ENCODE results near the gene SLC9A7.

GRCh38 chrX:46611658-46612362, 147.1 kb downstream of the SLC9A7 start:
- no peak for TF ChIP-seq ZNF513 (tag by site-specific recombination; IDR thresholded peaks at IDR 0.05)
- TF ChIP-seq ZSCAN23 (tag by site-specific recombination; IDR thresholded peaks at IDR 0.05), result no peak
- TF ChIP-seq ZBTB6 (tag by site-specific recombination; IDR thresholded peaks at IDR 0.05), result no peak
- TF ChIP-seq KLF10 (tag by site-specific recombination; IDR thresholded peaks at IDR 0.05), result no peak
- TF ChIP-seq SALL2 (tag by site-specific recombination; IDR thresholded peaks at IDR 0.05; ENCODE audit: borderline replicate concordance), result no peak
- no peak for TF ChIP-seq CTCF (tag by site-specific recombination; IDR thresholded peaks at IDR 0.05)
- no peak for TF ChIP-seq ZNF488 (tag by site-specific recombination; IDR thresholded peaks at IDR 0.05)
- no peak for TF ChIP-seq ZNF521 (tag by site-specific recombination; IDR thresholded peaks at IDR 0.05)
- TF ChIP-seq ZNF514 (tag by site-specific recombination; IDR thresholded peaks at IDR 0.05), result no peak
- no peak for TF ChIP-seq ZNF639 (tag by site-specific recombination; IDR thresholded peaks at IDR 0.05)
- TF ChIP-seq ZNF785 (tag by site-specific recombination; IDR thresholded peaks at IDR 0.05), result no peak
- TF ChIP-seq BCL6B (tag by site-specific recombination; IDR thresholded peaks at IDR 0.05), result no peak
- no peak for TF ChIP-seq KLF7 (tag by site-specific recombination; IDR thresholded peaks at IDR 0.05; ENCODE audit: borderline replicate concordance)
